IMR-90 (cell line): ENCODE measurements around the gene IL1RAPL1.

Experiments used
- BHLHE40 ChIP-seq: fragments of 150-350 bp; IDR thresholded peaks from 2 replicates; pipeline ENCODE4 v1.6.1; 2016; ENCODE audit warnings: mild to moderate bottlenecking, low read depth, low read length
- CHD1 ChIP-seq: IDR thresholded peaks from 2 replicates; pipeline ENCODE4 v1.6.1; 2012; ENCODE audit warnings: low read depth, low read length, improper control_type of control experiment
- CTCF ChIP-seq: conservative IDR thresholded peaks from 2 replicates; pipeline ENCODE4 v1.5.1; 2012; ENCODE audit warnings: mild to moderate bottlenecking, low read depth, low read length, improper control_type of control experiment
- POLR2A ChIP-seq: IDR thresholded peaks from 2 replicates; pipeline ENCODE4 v1.6.1; 2012; ENCODE audit warnings: mild to moderate bottlenecking, low read depth, low read length
- RAD21 ChIP-seq: IDR thresholded peaks from 2 replicates; pipeline ENCODE4 v1.6.1; 2012; ENCODE audit warnings: low read length, improper control_type of control experiment
- RCOR1 ChIP-seq: IDR thresholded peaks from 2 replicates; pipeline ENCODE4 v1.6.1; 2012; ENCODE audit warnings: mild to moderate bottlenecking, low read length, improper control_type of control experiment; ENCODE audit not compliant: insufficient replicate concordance

GRCh38 chrX:29455702-29456101 lies 868.5 kb downstream of the IL1RAPL1 start:
- TF ChIP-seq CTCF, result no peak
- TF ChIP-seq POLR2A, result no peak
- no peak for TF ChIP-seq RCOR1
- no peak for TF ChIP-seq CHD1
- no peak for TF ChIP-seq BHLHE40
- TF ChIP-seq RAD21, result no peak
